GM13976 (cell line): Measurements from ENCODE around the gene C9orf78.

ENCODE experiments used
- DNase-seq: peaks from one replicate; pipeline ENCODE4 v3.0.0; 2012; ENCODE audit warnings: low spot score
- CTCF ChIP-seq: IDR thresholded peaks from 2 replicates; pipeline ENCODE4 v1.5.1; 2012; ENCODE audit warnings: borderline replicate concordance, mild to moderate bottlenecking; ENCODE audit not compliant: insufficient read depth; ENCODE audit errors: extremely low read depth, missing control alignments, control extremely low read depth
- in situ Hi-C: fragments of 300-500 bp; cut with MboI; formaldehyde crosslinking; loops from one replicate; pipeline ENCODE4 v1.12.0; 2022; ENCODE audit warnings: low sequenced_read_pairs, mixed read lengths, inconsistent platforms; ENCODE audit not compliant: unreplicated experiment

C9orf78 gene

GRCh38 chr9:129879103-129879699 is 44.1 kb upstream of the C9orf78 start:
- in situ Hi-C loops, result no loop called here
- TF ChIP-seq CTCF, result no peak
- DNase-seq, result no peak

- no peak for TF ChIP-seq CTCF
- in situ Hi-C loops, result no loop called here
- DNase-seq, result no peak
Observed at GRCh38 chr9:129878291-129878690, 43.2 kb upstream of the C9orf78 start.

GRCh38 chr9:129876815-129877214 is 41.7 kb upstream of the C9orf78 start:
- no peak for TF ChIP-seq CTCF
- no peak for DNase-seq
- in situ Hi-C loops, result no loop called here

- TF ChIP-seq CTCF, result no peak
- no peak for DNase-seq
- in situ Hi-C loops, result no loop called here
Observed at GRCh38 chr9:129875687-129876395, 40.8 kb upstream of the C9orf78 start.

GRCh38 chr9:129875181-129875611 is 40.1 kb upstream of the C9orf78 start:
- DNase-seq, result no peak

More at GRCh38 chr9:129875181-129875611, 40.1 kb upstream of the C9orf78 start:
- in situ Hi-C loops, result no loop called here
- TF ChIP-seq CTCF, result no peak
